Liver (tissue), 9 donors: ENCODE measurements around the gene KCNK13. TPM values are rescaled to one million over a fixed set of nuclear protein-coding genes. Genes with fewer than 3 reads are reported as not detected.

ENCODE experiments used
- DNase-seq: peaks from one replicate; pipeline ENCODE4 v3.0.0-alpha.2; 2017; ENCODE audit warnings: low spot score
- H3K27ac ChIP-seq, 2 donors: one replicate each; pipeline ENCODE4 v1.7.0; 2013; ENCODE audit warnings: inconsistent platforms in 2 of 2, low read length in 2 of 2, control low read depth in 1 of 2, low read depth in 1 of 2, mild to moderate bottlenecking in 1 of 2
- H3K27me3 ChIP-seq, 4 donors: one replicate each; pipeline versions ENCODE4 v1.6.1 to v1.7.0; 2013; ENCODE audit warnings: low read length in 3 of 4, inconsistent platforms in 1 of 4, mild to moderate bottlenecking in 1 of 4, moderate library complexity in 1 of 4; ENCODE audit not compliant: control insufficient read depth in 4 of 4, insufficient read depth in 4 of 4
- H3K36me3 ChIP-seq, 4 donors: one replicate each; pipeline versions ENCODE4 v1.6.1 to v1.7.0; 2013; ENCODE audit warnings: low read length in 3 of 4, mild to moderate bottlenecking in 3 of 4, low read depth in 1 of 4, moderate library complexity in 1 of 4; ENCODE audit not compliant: control insufficient read depth in 4 of 4, insufficient read depth in 3 of 4
- H3K4me1 ChIP-seq, 4 donors: one replicate each; pipeline versions ENCODE4 v1.6.1 to v1.7.0; 2013; ENCODE audit warnings: low read length in 3 of 4, mild to moderate bottlenecking in 3 of 4, moderate library complexity in 1 of 4; ENCODE audit not compliant: control insufficient read depth in 4 of 4, insufficient read depth in 4 of 4
- H3K4me3 ChIP-seq, 3 donors: one replicate each; pipeline versions ENCODE4 v1.6.1 to v1.7.0; 2013; ENCODE audit warnings: low read length in 3 of 3, control low read depth in 1 of 3, low read depth in 1 of 3, mild to moderate bottlenecking in 1 of 3
- H3K9ac ChIP-seq, 2 donors: one replicate each; pipeline ENCODE4 v1.7.0; 2013; ENCODE audit warnings: low read length in 2 of 2, mild to moderate bottlenecking in 2 of 2, moderate library complexity in 2 of 2, control low read depth in 1 of 2, low read depth in 1 of 2
- H3K9me3 ChIP-seq, 4 donors: one replicate each; pipeline versions ENCODE4 v1.6.1 to v1.7.0; 2013; ENCODE audit warnings: low read length in 3 of 4; ENCODE audit not compliant: control insufficient read depth in 4 of 4
- EGR1 ChIP-seq, 2 donors: IDR thresholded peaks; 2 replicates each; pipeline ENCODE4 v1.6.1; 2016 to 2018; ENCODE audit warnings: antibody characterized with exemption in 2 of 2, low read depth in 2 of 2
- FOXA1 ChIP-seq: IDR thresholded peaks from 2 replicates; pipeline ENCODE4 v1.6.1; 2016; ENCODE audit warnings: antibody characterized with exemption
- GABPA ChIP-seq, 2 donors: IDR thresholded peaks in 1 of 2; conservative IDR thresholded peaks in 1 of 2; 2 replicates each; pipeline ENCODE4 v1.6.1; 2016; ENCODE audit warnings: antibody characterized with exemption in 2 of 2, mild to moderate bottlenecking in 1 of 2, moderate library complexity in 1 of 2
- HNF4A ChIP-seq, 2 donors: conservative IDR thresholded peaks; 2 replicates each; pipeline ENCODE4 v1.6.1; 2016; ENCODE audit warnings: antibody characterized with exemption in 2 of 2, mild to moderate bottlenecking in 2 of 2
- JUND ChIP-seq, 2 donors: IDR thresholded peaks; 2 replicates each; pipeline ENCODE4 v1.6.1; 2016; ENCODE audit warnings: antibody characterized with exemption in 2 of 2
- MAX ChIP-seq: IDR thresholded peaks from 2 replicates; pipeline ENCODE4 v1.6.1; 2016; ENCODE audit warnings: antibody characterized with exemption
- NR2F2 ChIP-seq: IDR thresholded peaks from 2 replicates; pipeline ENCODE4 v1.6.1; 2016; ENCODE audit warnings: antibody characterized with exemption
- RAD21 ChIP-seq, 2 donors: IDR thresholded peaks; 2 replicates each; pipeline ENCODE4 v1.6.1; 2016; ENCODE audit warnings: antibody characterized with exemption in 2 of 2, mild to moderate bottlenecking in 2 of 2
- REST ChIP-seq: IDR thresholded peaks from 2 replicates; pipeline ENCODE4 v1.6.1; 2016; ENCODE audit warnings: antibody characterized with exemption, mild to moderate bottlenecking
- RXRA ChIP-seq, 2 donors: IDR thresholded peaks; 2 replicates each; pipeline ENCODE4 v1.6.1; 2017 to 2018; ENCODE audit warnings: antibody characterized with exemption in 2 of 2, mild to moderate bottlenecking in 1 of 2
- YY1 ChIP-seq: IDR thresholded peaks from 2 replicates; pipeline ENCODE4 v1.6.1; 2016; ENCODE audit warnings: antibody characterized with exemption, mild to moderate bottlenecking
- ZBTB33 ChIP-seq: IDR thresholded peaks from 2 replicates; pipeline ENCODE4 v1.6.1; 2016; ENCODE audit warnings: antibody characterized with exemption
- WGBS: extraction: QIAGEN DNeasy Blood & Tissue Kit; methylation state at CpG from one replicate; pipeline ENCODE4 v1.1.7; 2013; 5-methylcytosine and 5-hydroxymethylcytosine counted together
- polyA plus RNA-seq, 2 donors: library from polyadenylated mRNA; stranded (reverse) in 1 of 2; unstranded in 1 of 2; fragments of 200-250 nt in 1 of 2; fragments of >200 nt in 1 of 2; fragmentation: Nextera tagmentation in 1 of 2; extraction: Ambion mirVana in 1 of 2; gene quantifications; one replicate each; pipeline versions ENCODE4 v1.2.1 to v1.2.3, GENCODE V29; 2013 to 2015
- total RNA-seq, 2 donors: library from RNA; depleted of rRNA; stranded (reverse); fragments of >200 nt; gene quantifications; one replicate each; pipeline ENCODE4 v1.2.3, GENCODE V29; 2014
- donor health status: healthy.
- donor health status: healthy.
- donor health status: healthy.
- donor health status: healthy.
- donor health status: healthy.

Gene KCNK13
- total and polyA plus RNA-seq, 4 donors, result 0.25 to 0.61 (median 0.38) TPM; not detected in 1

GRCh38 chr14:90093942-90094595 lies 32.3 kb downstream of the KCNK13 start (continued):
- TF ChIP-seq ZBTB33 (no peak), RXRA (IDR thresholded peaks at IDR 0.05) (no peak), EGR1 (IDR thresholded peaks at IDR 0.05; ENCODE audit: low read depth in 2 of 2) (no peak)

- TF ChIP-seq REST (no peak), YY1 (no peak), RAD21 (IDR thresholded peaks at IDR 0.05) (no peak), HNF4A (conservative IDR thresholded peaks at IDR 0.05) (no peak), FOXA1 (no peak), MAX (no peak), RXRA (IDR thresholded peaks at IDR 0.05) (no peak), JUND (IDR thresholded peaks at IDR 0.05) (no peak), GABPA (IDR thresholded peaks at IDR 0.05 in 1 of 2, conservative IDR thresholded peaks at IDR 0.05 in 1 of 2) (no peak)
- WGBS, result 83% methylated on average over 4 of the region's 4 CpGs
- Histone ChIP-seq H3K4me3 (no peak overlapping the region), H3K9me3 (no peaks in the 10 kb centered on the region), H3K27ac (no peak overlapping the region), H3K27me3 (peaks cover 0 to 3% (median 0%) of the 10 kb centered on the region in 4 donors), H3K9ac (no peak overlapping the region), H3K4me1 (no peaks in the 10 kb centered on the region), H3K36me3 (no peaks in the 10 kb centered on the region)
- no peak for DNase-seq
Measured at GRCh38 chr14:90095096-90095495, 33.3 kb downstream of the KCNK13 start.

- H3K9ac ChIP-seq, result no peak overlapping the region
- H3K36me3 ChIP-seq, result no peaks in the 10 kb centered on the region
- DNase-seq, result no peak
- 88% methylated on average over 1 of the region's 1 CpG for WGBS
- H3K27ac ChIP-seq, result no peak overlapping the region
- H3K4me1 ChIP-seq, result no peaks in the 10 kb centered on the region
- TF ChIP-seq NR2F2, result no peak
- TF ChIP-seq YY1, result peak; percentile 40
- peaks cover 0 to 3% (median 0%) of the 10 kb centered on the region in 4 donors for H3K27me3 ChIP-seq
- H3K4me3 ChIP-seq, result no peak overlapping the region
- H3K9me3 ChIP-seq, result no peaks in the 10 kb centered on the region
Measured at GRCh38 chr14:90096566-90096965, 34.8 kb downstream of the KCNK13 start.
